GM21825 (cell line): ENCODE results near the gene TMEM242.
"Not testable (repeated sequence)": the region's sequence is repeated elsewhere in the genome, so short reads cannot be mapped to it uniquely, and the experiment has no call there.

ENCODE experiments used
- ATAC-seq: cut with Tn5 transposase; IDR thresholded peaks from one replicate; pipeline ENCODE4 v1.9.1; 2021; ENCODE audit warnings: mild to moderate bottlenecking, moderate library complexity; ENCODE audit not compliant: unreplicated experiment

TMEM242 gene

GRCh38 chr6:157323255-157323965, at the start of gene TMEM242:
Gene TMEM242, minus strand, starts transcription at chr6:157323519. Its CDS starts 20 bp downstream, at chr6:157323499.
- peak; percentile 90 for ATAC-seq

- ATAC-seq, result no peak
Observed at GRCh38 chr6:157372501-157373280, 49.4 kb upstream of the TMEM242 start.

- ATAC-seq, result no peak
Observed at GRCh38 chr6:157370755-157371154, 47.4 kb upstream of the TMEM242 start.

- no peak for ATAC-seq
Observed at GRCh38 chr6:157368359-157369049, 45.2 kb upstream of the TMEM242 start.

GRCh38 chr6:157366648-157367047, 43.3 kb upstream of the TMEM242 start:
- ATAC-seq, result no peak

GRCh38 chr6:157364705-157365104, 41.4 kb upstream of the TMEM242 start:
- ATAC-seq, result no peak

GRCh38 chr6:157361886-157362285, 38.6 kb upstream of the TMEM242 start:
- no peak for ATAC-seq

GRCh38 chr6:157358287-157358686, 35.0 kb upstream of the TMEM242 start:
- ATAC-seq, result no peak

- no peak for ATAC-seq
Observed at GRCh38 chr6:157346373-157346772, 23.1 kb upstream of the TMEM242 start.

GRCh38 chr6:157343732-157344131, 20.4 kb upstream of the TMEM242 start:
- no peak for ATAC-seq

GRCh38 chr6:157339432-157339831, 16.1 kb upstream of the TMEM242 start:
- no peak for ATAC-seq

GRCh38 chr6:157337751-157338150, 14.4 kb upstream of the TMEM242 start:
- ATAC-seq, result no peak

GRCh38 chr6:157337276-157337675, 14.0 kb upstream of the TMEM242 start:
- ATAC-seq, result not testable (repeated sequence)

- no peak for ATAC-seq
Observed at GRCh38 chr6:157335829-157336228, 12.5 kb upstream of the TMEM242 start.

- ATAC-seq, result no peak
Observed at GRCh38 chr6:157333956-157334355, 10.6 kb upstream of the TMEM242 start.

GRCh38 chr6:157333537-157333936, 10.2 kb upstream of the TMEM242 start:
- no peak for ATAC-seq

- no peak for ATAC-seq
Observed at GRCh38 chr6:157332813-157333212, 9.5 kb upstream of the TMEM242 start.

- ATAC-seq, result no peak
Observed at GRCh38 chr6:157330831-157331230, 7.5 kb upstream of the TMEM242 start.

- ATAC-seq, result no peak
Observed at GRCh38 chr6:157329829-157330228, 6.5 kb upstream of the TMEM242 start.

- ATAC-seq, result no peak
Observed at GRCh38 chr6:157328108-157328692, 4.9 kb upstream of the TMEM242 start.

GRCh38 chr6:157326979-157327378, 3.7 kb upstream of the TMEM242 start:
- ATAC-seq, result no peak
